CD4-positive, alpha-beta T cell treated with Interleukin-17A for 1 hour (primary cell): ENCODE results near the gene CMTM4.
"Not testable (repeated sequence)": the region's sequence is repeated elsewhere in the genome, so short reads cannot be mapped to it uniquely, and the experiment has no call there.

Experiments used
- DNase-seq: peaks from one replicate; pipeline ENCODE4 v3.0.0-alpha.2; 2020

Gene CMTM4

GRCh38 chr16:66611911-66612310 lies 84.6 kb downstream of the CMTM4 start:
- DNase-seq: not testable (repeated sequence)

- no peak for DNase-seq
These were observed 86.3 kb downstream of the CMTM4 start for GRCh38 chr16:66610111-66610820.

- DNase-seq: no peak
These were observed 87.4 kb downstream of the CMTM4 start for GRCh38 chr16:66609139-66609510.

- peak; percentile 84 for DNase-seq
These were observed 88.1 kb downstream of the CMTM4 start for GRCh38 chr16:66608241-66609138.

- peak; percentile 28 for DNase-seq
These were observed 90.4 kb downstream of the CMTM4 start for GRCh38 chr16:66605979-66606751.

- peak; percentile 38 for DNase-seq
These were observed 91.2 kb downstream of the CMTM4 start for GRCh38 chr16:66605177-66605978.

GRCh38 chr16:66604376-66605176 lies 92.0 kb downstream of the CMTM4 start, which contains the start of gene CMTM3:
Gene CMTM3 (plus strand): TSS chr16:66604704. CDS start chr16:66604806, 102 bp downstream.
- DNase-seq: peak; percentile 77

- peak; percentile 88 for DNase-seq
These were observed 92.8 kb downstream of the CMTM4 start for GRCh38 chr16:66603537-66604375.

GRCh38 chr16:66601471-66601870 lies 95.1 kb downstream of the CMTM4 start:
- no peak for DNase-seq

- DNase-seq: no peak
These were observed 96.1 kb downstream of the CMTM4 start for GRCh38 chr16:66600477-66600876.

GRCh38 chr16:66599726-66600125 lies 96.8 kb downstream of the CMTM4 start:
- DNase-seq: no peak

- DNase-seq: no peak
These were observed 98.4 kb downstream of the CMTM4 start for GRCh38 chr16:66598111-66598510.

- no peak for DNase-seq
These were observed 99.3 kb downstream of the CMTM4 start for GRCh38 chr16:66596986-66597848.

GRCh38 chr16:66596559-66596958 lies 100.0 kb downstream of the CMTM4 start:
- DNase-seq: not testable (repeated sequence)

GRCh38 chr16:66594739-66595138 lies 101.8 kb downstream of the CMTM4 start:
- no peak for DNase-seq

- no peak for DNase-seq
These were observed 103.7 kb downstream of the CMTM4 start for GRCh38 chr16:66592814-66593213.

- DNase-seq: no peak
These were observed 104.3 kb downstream of the CMTM4 start for GRCh38 chr16:66592241-66592640.

- DNase-seq: no peak
These were observed 105.5 kb downstream of the CMTM4 start for GRCh38 chr16:66591018-66591417.

GRCh38 chr16:66590322-66590721 lies 106.2 kb downstream of the CMTM4 start:
- peak; percentile 58 for DNase-seq
